H9 (cell line): ENCODE measurements around the gene FLNC. TPM values are rescaled to one million over a fixed set of nuclear protein-coding genes. Genes with fewer than 3 reads are reported as not detected.
A peak's percentile ranks its signal among the peaks of the same experiment; 100 is the strongest.

Experiments used
- DNase-seq: peaks from one replicate; pipeline ENCODE4 v3.0.0-alpha.2; 2017
- H2AFZ ChIP-seq: one replicate; pipeline ENCODE4 v1.6.1; 2013; ENCODE audit warnings: mild to moderate bottlenecking, low read length, control low read depth, moderate library complexity
- H2AK5ac ChIP-seq: 2 replicates; pipeline ENCODE4 v1.6.1; 2013; ENCODE audit warnings: low read length, control low read depth, mixed read lengths; ENCODE audit not compliant: insufficient read length
- H2BK120ac ChIP-seq: one replicate; pipeline ENCODE4 v1.6.1; 2013; ENCODE audit warnings: low read depth, mild to moderate bottlenecking, low read length, control low read depth, inconsistent platforms; ENCODE audit not compliant: poor library complexity, severe bottlenecking
- H2BK12ac ChIP-seq: 2 replicates; pipeline ENCODE4 v1.6.1; 2013; ENCODE audit warnings: low read length, control low read depth, mixed read lengths, low read depth; ENCODE audit not compliant: insufficient read length
- H2BK15ac ChIP-seq: 2 replicates; pipeline ENCODE4 v1.6.1; 2013; ENCODE audit warnings: low read depth, low read length, control low read depth
- H2BK20ac ChIP-seq: one replicate; pipeline ENCODE4 v1.6.1; 2013; ENCODE audit warnings: low read depth, mild to moderate bottlenecking, low read length, control low read depth, inconsistent platforms; ENCODE audit not compliant: poor library complexity, severe bottlenecking
- H2BK5ac ChIP-seq: 2 replicates; pipeline ENCODE4 v1.6.1; 2013; ENCODE audit warnings: low read length, control low read depth, mixed read lengths; ENCODE audit not compliant: insufficient read length
- H3K14ac ChIP-seq: 2 replicates; pipeline ENCODE4 v1.6.1; 2013; ENCODE audit warnings: low read length, control low read depth; ENCODE audit not compliant: insufficient read depth
- H3K18ac ChIP-seq: 2 replicates; pipeline ENCODE4 v1.6.1; 2013; ENCODE audit warnings: low read depth, mild to moderate bottlenecking, mixed read lengths, low read length, control low read depth; ENCODE audit not compliant: insufficient read length
- H3K23ac ChIP-seq: 2 replicates; pipeline ENCODE4 v1.6.1; 2013; ENCODE audit warnings: low read length, control low read depth, mixed read lengths, low read depth; ENCODE audit not compliant: insufficient read length
- H3K23me2 ChIP-seq: 2 replicates; pipeline ENCODE4 v1.6.1; 2013; ENCODE audit warnings: low read depth, mild to moderate bottlenecking, mixed read lengths, low read length, control low read depth; ENCODE audit not compliant: insufficient read length, poor library complexity, severe bottlenecking
- H3K27ac ChIP-seq: 2 replicates; pipeline ENCODE4 v1.5.1; 2013; ENCODE audit warnings: low read length, control low read depth, mixed read lengths, low read depth; ENCODE audit not compliant: insufficient read length
- H3K27me3 ChIP-seq: 2 replicates; pipeline ENCODE4 v1.6.1; 2013; ENCODE audit warnings: low read length, control low read depth, inconsistent platforms; ENCODE audit not compliant: insufficient read depth
- H3K4ac ChIP-seq: 2 replicates; pipeline ENCODE4 v1.6.1; 2013; ENCODE audit warnings: low read depth, mild to moderate bottlenecking, control low read depth, inconsistent platforms, low read length, moderate library complexity
- H3K4me1 ChIP-seq: 2 replicates; pipeline ENCODE4 v1.6.1; 2013; ENCODE audit warnings: low read length, control low read depth, inconsistent platforms; ENCODE audit not compliant: insufficient read depth
- H3K4me2 ChIP-seq: 2 replicates; pipeline ENCODE4 v1.6.1; 2013; ENCODE audit warnings: low read length, control low read depth, mixed read lengths; ENCODE audit not compliant: insufficient read length, insufficient read depth
- H3K56ac ChIP-seq: 2 replicates; pipeline ENCODE4 v1.6.1; 2013; ENCODE audit warnings: low read depth, mild to moderate bottlenecking, mixed read lengths, low read length, control low read depth; ENCODE audit not compliant: insufficient read length
- H3K79me1 ChIP-seq: 2 replicates; pipeline ENCODE4 v1.6.1; 2013; ENCODE audit warnings: low read depth, mild to moderate bottlenecking, moderate library complexity, low read length, control low read depth, inconsistent platforms; ENCODE audit not compliant: insufficient read depth, poor library complexity, severe bottlenecking
- H3K79me2 ChIP-seq: 2 replicates; pipeline ENCODE4 v1.6.1; 2013; ENCODE audit warnings: low read length, control low read depth, inconsistent platforms; ENCODE audit not compliant: insufficient read depth
- H3K9ac ChIP-seq: 2 replicates; pipeline ENCODE4 v1.6.1; 2013; ENCODE audit warnings: low read length, control low read depth, mixed read lengths; ENCODE audit not compliant: insufficient read length; ENCODE audit errors: extremely low read depth
- H3K9me3 ChIP-seq: one replicate; pipeline ENCODE4 v1.6.1; 2013; ENCODE audit warnings: low read depth, low read length, inconsistent platforms; ENCODE audit not compliant: control insufficient read depth
- H3T11ph ChIP-seq: one replicate; pipeline ENCODE4 v1.6.1; 2013; ENCODE audit warnings: mild to moderate bottlenecking, low read length, control low read depth, inconsistent platforms
- H4K20me1 ChIP-seq: one replicate; pipeline ENCODE4 v1.6.1; 2013; ENCODE audit not compliant: control insufficient read depth, insufficient read length, insufficient read depth
- H4K5ac ChIP-seq: 2 replicates; pipeline ENCODE4 v1.6.1; 2013; ENCODE audit warnings: low read depth, mild to moderate bottlenecking, mixed read lengths, low read length, control low read depth; ENCODE audit not compliant: insufficient read length
- H4K8ac ChIP-seq: replicated peaks from 2 replicates; pipeline ENCODE4 v1.6.1; 2013; ENCODE audit warnings: low read length, control low read depth, mixed read lengths, low read depth; ENCODE audit not compliant: insufficient read length
- H4K91ac ChIP-seq: 2 replicates; pipeline ENCODE4 v1.6.1; 2013; ENCODE audit warnings: low read depth, mild to moderate bottlenecking, moderate library complexity, mixed read lengths, low read length, control low read depth; ENCODE audit not compliant: insufficient read length
- H3K27ac Mint-ChIP-seq, 3 experiments: 2 replicates in 2 of 3; 3 replicates in 1 of 3; pipeline ENCODE4 v1.8.0; 2020 to 2021; ENCODE audit warnings: mixed read lengths in 3 of 3, mild to moderate bottlenecking in 1 of 3, moderate library complexity in 1 of 3
- H3K27me3 Mint-ChIP-seq: 2 replicates; pipeline ENCODE4 v1.8.0; 2021; ENCODE audit warnings: low read depth, mild to moderate bottlenecking, moderate library complexity, mixed read lengths
- H3K36me3 Mint-ChIP-seq, 3 experiments: 2 replicates in 2 of 3; 3 replicates in 1 of 3; pipeline ENCODE4 v1.8.0; 2020 to 2021; ENCODE audit warnings: low read depth in 3 of 3, mixed read lengths in 3 of 3; ENCODE audit not compliant: insufficient read depth in 1 of 3
- H3K4me1 Mint-ChIP-seq, 2 experiments: 2 replicates each; pipeline ENCODE4 v1.8.0; 2020; ENCODE audit warnings: mixed read lengths in 2 of 2
- H3K4me3 Mint-ChIP-seq, 2 experiments: 2 replicates in 1 of 2; 3 replicates in 1 of 2; pipeline ENCODE4 v1.8.0; 2020 to 2021; ENCODE audit warnings: mild to moderate bottlenecking in 2 of 2, mixed read lengths in 2 of 2, moderate library complexity in 1 of 2
- H3K9me3 Mint-ChIP-seq, 2 experiments: 2 replicates in 1 of 2; 3 replicates in 1 of 2; pipeline ENCODE4 v1.8.0; 2020; ENCODE audit warnings: mild to moderate bottlenecking in 2 of 2, mixed read lengths in 2 of 2, moderate library complexity in 1 of 2
- CTCF ChIP-seq: fragments of 200-600 bp; sonication (generic); conservative IDR thresholded peaks from 3 replicates; pipeline ENCODE4 v1.8.0; 2021; ENCODE audit warnings: antibody characterized with exemption, mild to moderate bottlenecking
- WGBS: extraction: QIAGEN DNeasy Blood & Tissue Kit; methylation state at CpG from one replicate; pipeline ENCODE4 v1.1.7; 2013; ENCODE audit warnings: missing lambda C conversion rate, low lambda C conversion rate, mixed read lengths; ENCODE audit not compliant: insufficient read length; ENCODE audit errors: extremely low coverage; 5-methylcytosine and 5-hydroxymethylcytosine counted together
- total RNA-seq: library from RNA; stranded (reverse); gene quantifications from 2 replicates; pipeline ENCODE4 v1.2.1, GENCODE V29; 2021

The FLNC gene
- total RNA-seq, 1 experiment from 2014 or later, result 12.2 TPM

DNA sequence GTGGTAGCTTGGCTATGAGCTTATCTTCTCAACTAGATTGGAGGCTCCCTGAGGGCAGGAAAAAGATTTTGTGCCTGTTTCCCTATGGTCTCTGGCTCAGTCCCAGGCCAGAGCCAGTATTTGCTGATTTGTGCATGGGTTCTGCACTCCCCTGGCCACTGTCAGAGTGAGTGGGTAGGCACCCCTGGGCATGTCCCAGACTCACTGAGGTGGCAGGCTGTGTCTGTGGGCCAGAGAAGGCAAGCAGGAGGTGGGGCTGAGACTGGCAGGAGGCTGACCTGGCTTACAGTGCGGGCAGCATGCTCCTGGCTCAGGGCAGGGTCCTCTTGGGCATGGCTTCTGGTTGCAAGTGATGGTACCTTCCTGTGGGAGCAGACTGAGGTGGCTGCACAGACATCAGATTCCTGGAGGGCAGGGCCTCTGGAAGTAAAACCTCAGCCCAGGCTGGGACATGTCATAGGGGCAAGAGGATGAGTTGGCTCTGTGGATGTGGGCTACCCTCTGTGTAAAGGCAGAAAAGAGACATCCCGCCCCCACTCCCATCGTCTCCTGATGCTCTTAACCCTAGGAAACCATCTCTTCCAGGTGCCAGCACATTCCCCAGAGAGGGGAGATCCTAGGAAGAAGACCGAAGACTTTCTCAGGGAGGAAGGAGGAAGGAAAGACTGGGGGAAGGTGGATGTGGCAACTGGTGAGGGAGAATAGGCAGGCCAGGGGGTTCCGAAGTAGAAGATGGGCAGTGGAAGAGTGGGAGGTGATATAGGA lies 76.0 kb downstream of the FLNC start:
- H2BK15ac ChIP-seq, result no peak overlapping the region
- no peak overlapping the region for H3K4ac ChIP-seq
- H2AK5ac ChIP-seq, result no peak overlapping the region
- H4K8ac ChIP-seq, result no peak overlapping the region
- Mint-ChIP-seq H3K4me3 (no peak overlapping the region), H3K9me3 (peaks cover 0 to 2% of the 10 kb centered on the region in 2 experiments; a peak in 1 of 5 replicates), H3K4me1 (peaks cover 17 to 19% of the 10 kb centered on the region in 2 experiments), H3K36me3 (peaks cover 0 to 17% (median 10%) of the 10 kb centered on the region in 3 experiments; a peak in 6 of 7 replicates), H3K27me3 (peaks cover 16% of the 10 kb centered on the region), H3K27ac (peak overlapping the region in 1 of 3 experiments; percentile 65; a peak in 1 of 7 replicates)
- H3K79me1 ChIP-seq, result no peaks in the 10 kb centered on the region
- H4K5ac ChIP-seq, result no peak overlapping the region
- no peak overlapping the region for H2AFZ ChIP-seq
- no peaks in the 10 kb centered on the region for H3K27me3 ChIP-seq
- no CpG with 5 or more reads among the region's 5 CpGs for WGBS
- H2BK5ac ChIP-seq, result no peak overlapping the region
- no peak overlapping the region for H3K4me2 ChIP-seq
- H2BK20ac ChIP-seq, result no peak overlapping the region
- TF ChIP-seq CTCF, result no peak
- H3K56ac ChIP-seq, result no peak overlapping the region
- no peak overlapping the region for H3T11ph ChIP-seq
- no peak overlapping the region for H2BK120ac ChIP-seq
- peaks cover 5% of the 10 kb centered on the region; the same call in 1 of the 2 replicates for H3K4me1 ChIP-seq
- H2BK12ac ChIP-seq, result no peak overlapping the region
- H4K20me1 ChIP-seq, result no peaks in the 10 kb centered on the region
- H3K18ac ChIP-seq, result no peak overlapping the region
- no peak overlapping the region for H3K23ac ChIP-seq
- no peak overlapping the region for H3K14ac ChIP-seq
- DNase-seq, result peak; percentile 16
- H3K9ac ChIP-seq, result no peak overlapping the region
- H3K9me3 ChIP-seq, result no peaks in the 10 kb centered on the region
- peaks cover 12% of the 10 kb centered on the region for H3K23me2 ChIP-seq
- H3K27ac ChIP-seq, result no peak overlapping the region
- H3K79me2 ChIP-seq, result no peaks in the 10 kb centered on the region
- no peak overlapping the region for H4K91ac ChIP-seq
